HG03342 (cell line): ENCODE data around the gene ST6GALNAC4.
A peak's percentile ranks its signal among the peaks of the same experiment; 100 is the strongest.

Source experiments
- ATAC-seq: cut with Tn5 transposase; IDR thresholded peaks from one replicate; pipeline ENCODE4 v1.9.1; 2021; ENCODE audit warnings: mild to moderate bottlenecking, moderate library complexity; ENCODE audit not compliant: unreplicated experiment

The ST6GALNAC4 gene

GRCh38 chr9:127931092-127931881 lies 14.4 kb upstream of the ST6GALNAC4 start:
- ATAC-seq = no peak

- peak; percentile 73 for ATAC-seq
Measured at GRCh38 chr9:127930231-127931091, 13.6 kb upstream of the ST6GALNAC4 start, which contains the start of gene PIP5KL1. Gene PIP5KL1 (minus strand): TSS chr9:127930777. CDS start chr9:127930752, 25 bp downstream.

DNA sequence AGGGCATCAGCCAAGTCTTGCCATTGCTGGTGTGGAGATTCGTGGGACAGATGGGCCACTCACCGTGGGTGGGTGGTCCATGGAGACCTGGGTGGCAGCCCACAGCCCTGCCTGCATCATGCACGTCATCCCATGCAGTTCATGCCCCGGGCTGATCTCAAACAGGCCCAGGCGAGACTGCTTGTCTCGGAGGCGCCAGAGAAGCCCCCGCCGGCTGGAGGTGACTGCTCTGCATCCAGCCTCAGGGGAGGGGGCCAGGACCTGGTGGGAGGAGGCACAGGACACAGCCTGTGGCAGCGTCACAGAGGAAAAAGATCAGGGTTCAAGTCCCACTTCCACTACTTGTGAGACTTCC lies 12.8 kb upstream of the ST6GALNAC4 start:
- ATAC-seq = no peak

DNA sequence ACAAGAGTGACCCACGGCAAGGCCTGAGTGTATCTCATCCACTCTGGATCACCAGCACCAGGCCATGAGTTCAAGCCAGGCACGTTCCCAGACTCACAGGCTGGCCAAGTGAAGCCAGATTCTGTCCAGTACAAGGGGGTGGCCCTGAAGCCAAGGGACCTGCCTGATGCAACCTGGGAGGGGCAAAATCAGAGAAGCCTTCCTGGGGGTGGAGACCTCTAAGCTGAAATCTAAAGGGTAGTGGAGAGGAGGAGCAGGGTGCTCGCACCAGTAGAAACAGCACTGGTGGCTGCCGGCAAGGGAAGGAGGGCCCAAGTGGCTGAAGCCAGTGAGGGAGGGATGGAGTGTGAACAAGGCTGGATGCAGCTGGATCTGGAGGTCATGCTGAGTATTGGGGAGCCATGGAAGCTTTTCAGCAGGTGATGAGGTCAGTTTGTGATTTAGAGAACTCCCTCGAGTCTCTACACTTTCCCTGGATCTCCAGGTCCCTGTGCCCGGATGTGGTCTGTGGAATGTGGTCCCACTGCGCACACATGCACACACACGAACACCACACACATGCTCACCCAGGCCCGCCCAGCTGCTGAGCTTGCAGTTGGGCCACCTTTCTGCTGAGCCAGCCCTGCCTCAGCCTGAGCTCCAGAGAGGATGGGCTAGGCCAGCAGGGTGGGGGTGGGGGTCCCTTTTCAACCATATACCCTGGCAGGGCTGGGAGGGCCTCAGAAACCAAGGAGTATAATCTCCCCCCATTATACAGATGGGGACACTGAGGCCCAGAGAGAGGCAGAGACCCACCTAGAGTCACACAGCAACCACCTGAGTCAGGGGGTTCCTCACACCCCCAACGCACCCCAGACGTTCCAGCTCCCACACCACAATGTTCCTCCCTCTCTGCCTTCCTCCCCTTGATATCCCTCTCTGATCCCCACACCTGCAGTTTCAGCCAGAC lies 12.1 kb upstream of the ST6GALNAC4 start:
- no peak for ATAC-seq

DNA sequence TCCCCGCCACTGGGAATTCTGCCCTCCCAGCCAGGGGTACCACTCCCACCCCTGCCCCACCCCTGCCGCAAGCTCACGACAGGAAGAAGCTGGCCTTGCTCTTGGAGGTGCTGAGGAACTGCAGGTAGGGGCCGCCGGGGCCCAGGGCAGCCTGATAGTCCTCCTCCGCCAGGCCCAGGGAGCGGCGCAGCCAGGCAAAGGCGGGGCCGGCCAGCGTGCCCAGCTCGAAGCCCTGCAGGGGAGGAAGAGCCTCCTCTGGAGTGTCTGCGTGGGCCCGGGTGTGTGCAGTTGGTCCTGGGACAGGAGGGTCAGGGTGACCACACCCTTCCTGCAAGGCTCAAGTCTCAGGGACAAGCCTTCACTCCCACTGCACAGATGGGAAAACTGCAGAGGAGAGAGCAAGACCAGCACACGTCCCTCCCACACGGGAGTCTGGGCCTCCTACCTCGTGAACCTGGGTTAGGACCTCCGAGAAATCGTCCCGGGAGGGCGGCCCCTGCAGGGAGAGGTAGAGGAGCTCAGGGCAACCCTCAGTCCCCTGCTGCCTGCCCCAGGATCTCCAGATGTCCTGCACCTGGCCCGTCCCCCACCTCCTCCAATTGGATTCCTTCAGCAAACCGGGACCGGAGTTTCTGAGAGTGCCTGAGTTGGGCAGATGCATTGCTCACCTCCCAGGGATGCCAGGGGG lies 11.3 kb upstream of the ST6GALNAC4 start:
- no peak for ATAC-seq

- ATAC-seq = no peak
Measured at GRCh38 chr9:127927201-127927987, 10.6 kb upstream of the ST6GALNAC4 start.

GRCh38 chr9:127926906-127927200 lies 10.0 kb upstream of the ST6GALNAC4 start:
- no peak for ATAC-seq

DNA sequence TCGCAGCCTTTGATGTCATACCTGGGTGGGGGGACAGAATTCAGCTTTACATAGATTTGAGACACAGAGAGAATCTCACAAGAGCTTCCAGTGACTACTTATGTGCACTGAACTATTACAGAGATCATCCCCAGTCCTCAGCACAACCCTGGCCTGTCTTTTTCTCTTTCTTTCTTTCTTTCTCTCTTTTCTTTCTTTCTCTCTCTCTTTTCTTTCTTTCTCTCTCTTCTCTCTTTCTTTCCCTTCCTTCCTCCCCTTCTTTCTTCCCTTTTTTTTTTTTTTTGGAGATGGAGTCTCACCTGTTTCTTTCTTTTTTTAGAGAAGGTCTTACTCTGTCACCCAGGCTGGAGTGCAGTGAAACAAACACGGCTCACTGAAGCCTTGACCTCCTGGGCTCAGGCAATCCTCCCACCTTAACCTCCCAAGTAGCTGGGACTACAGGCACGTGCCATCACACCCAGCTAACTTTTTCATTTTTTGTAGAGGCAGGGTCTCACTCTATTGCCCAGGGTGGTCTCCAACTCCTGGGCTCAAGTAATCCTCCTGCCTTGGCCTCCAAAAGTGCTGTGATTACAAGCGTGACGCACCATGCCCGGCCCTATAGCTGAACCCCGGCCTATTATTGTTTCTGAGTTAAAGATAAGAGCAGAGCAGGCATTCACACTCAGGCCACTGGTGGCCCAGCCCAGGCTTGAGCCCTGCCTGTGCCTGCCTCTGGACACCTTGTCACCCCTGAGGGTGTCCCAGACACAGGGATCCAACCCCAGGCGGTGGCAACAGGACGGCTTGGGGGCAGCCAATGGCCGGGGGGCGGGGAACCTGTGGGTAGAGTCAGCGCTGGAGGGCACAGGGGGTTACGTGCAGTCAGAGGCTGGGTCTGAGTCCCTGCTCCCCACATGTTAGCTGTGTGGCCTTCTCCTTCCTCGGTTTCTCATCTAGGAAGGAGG lies 9.4 kb upstream of the ST6GALNAC4 start:
- ATAC-seq = no peak

GRCh38 chr9:127924736-127925444 lies 8.0 kb upstream of the ST6GALNAC4 start:
- no peak for ATAC-seq

DNA sequence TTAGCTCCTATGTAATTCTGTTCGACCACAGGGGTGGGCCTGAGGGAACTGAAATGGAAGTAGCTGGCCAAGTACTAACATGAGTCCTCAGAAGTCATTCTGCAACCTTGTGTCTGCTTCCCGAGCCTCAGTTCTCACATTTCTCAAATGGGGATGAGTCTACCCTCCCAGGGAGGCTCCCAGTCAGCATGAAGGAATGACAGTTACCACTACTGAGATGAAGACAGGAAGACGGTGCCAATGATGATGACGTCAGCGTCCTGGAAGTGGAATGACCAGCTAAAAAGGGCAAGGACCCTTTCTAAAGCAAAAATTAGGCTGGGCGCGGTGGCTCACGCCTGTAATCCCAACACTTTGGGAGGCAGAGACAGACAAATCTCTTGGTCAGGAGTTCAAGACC lies 6.9 kb upstream of the ST6GALNAC4 start:
- no peak for ATAC-seq

- no peak for ATAC-seq
Measured at GRCh38 chr9:127923046-127923445, 6.2 kb upstream of the ST6GALNAC4 start.

DNA sequence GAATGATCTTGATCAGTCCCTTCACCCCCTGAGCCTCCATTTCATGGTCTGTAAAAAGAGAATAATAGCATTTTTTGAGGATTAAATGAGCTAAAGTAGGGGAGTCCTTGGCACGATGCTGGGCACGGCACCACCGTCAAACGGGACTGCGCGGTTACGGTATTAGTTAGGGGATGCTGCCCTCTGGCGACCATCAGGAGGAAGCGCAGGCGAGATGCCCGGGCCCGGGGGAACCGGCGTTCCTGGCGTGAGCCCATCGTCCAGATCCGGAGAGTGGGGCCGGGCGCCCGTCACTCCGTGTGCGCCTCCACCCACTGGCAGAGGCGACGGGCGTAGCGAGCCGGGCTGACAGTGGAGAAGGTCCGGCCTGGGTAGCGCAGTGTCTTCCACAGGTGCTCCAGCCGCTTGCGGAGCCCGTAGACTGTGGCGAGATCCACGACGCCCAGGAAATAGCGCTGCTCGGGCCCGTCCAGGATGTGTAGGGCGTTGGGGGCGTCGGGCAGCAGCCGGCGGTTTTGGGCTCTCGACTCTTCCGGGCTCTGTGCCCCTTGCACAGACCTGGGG lies 4.8 kb upstream of the ST6GALNAC4 start:
- ATAC-seq = no peak

DNA sequence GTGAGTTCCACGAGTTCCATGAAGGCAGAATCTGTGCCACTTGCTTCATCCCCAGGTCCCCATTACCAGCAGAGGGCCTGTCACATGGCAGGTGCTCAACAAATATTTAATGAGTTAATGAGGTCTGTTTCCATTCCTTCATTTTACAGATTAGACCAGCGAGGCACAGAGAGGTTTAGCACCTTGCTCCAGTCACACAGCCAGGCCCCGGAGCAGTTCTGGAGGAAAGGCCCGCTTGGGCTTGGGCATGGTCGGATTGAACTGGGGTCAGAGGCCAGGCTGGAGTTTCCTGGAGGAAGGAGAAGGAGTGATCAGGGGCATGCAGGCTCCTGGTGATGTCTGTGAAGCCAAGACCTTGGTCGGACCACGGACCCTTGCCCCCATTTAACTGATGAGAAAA lies 4.0 kb upstream of the ST6GALNAC4 start:
- ATAC-seq = no peak

DNA sequence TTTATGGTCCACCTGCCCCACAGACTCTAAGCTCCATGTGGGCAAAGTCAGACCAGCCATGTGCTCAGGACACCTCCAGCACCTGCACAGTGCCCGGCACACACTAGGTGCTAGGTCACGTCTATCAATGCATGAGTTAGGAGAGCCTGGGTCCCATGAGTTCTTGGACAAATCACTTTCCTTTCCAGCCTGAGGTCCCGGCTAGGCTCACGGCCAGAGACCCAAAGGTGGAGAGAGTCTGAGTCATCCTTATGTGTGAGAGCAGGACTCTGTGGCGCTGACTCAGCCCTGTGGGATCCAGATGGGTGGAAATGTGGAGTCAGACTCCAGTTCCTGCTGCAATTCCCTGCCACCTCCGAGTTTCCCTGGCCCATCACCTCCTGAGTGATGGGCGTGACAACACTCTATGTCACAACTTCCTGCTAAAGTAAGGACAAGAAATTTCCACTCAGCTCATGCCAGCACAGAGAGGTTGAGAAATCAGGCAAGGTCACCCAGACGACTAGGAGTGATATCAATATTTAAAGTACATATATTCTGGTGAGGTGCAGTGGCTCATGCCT lies 2.5 kb upstream of the ST6GALNAC4 start:
- ATAC-seq = no peak

GRCh38 chr9:127918183-127919107 lies 1.6 kb upstream of the ST6GALNAC4 start:
- no peak for ATAC-seq

DNA sequence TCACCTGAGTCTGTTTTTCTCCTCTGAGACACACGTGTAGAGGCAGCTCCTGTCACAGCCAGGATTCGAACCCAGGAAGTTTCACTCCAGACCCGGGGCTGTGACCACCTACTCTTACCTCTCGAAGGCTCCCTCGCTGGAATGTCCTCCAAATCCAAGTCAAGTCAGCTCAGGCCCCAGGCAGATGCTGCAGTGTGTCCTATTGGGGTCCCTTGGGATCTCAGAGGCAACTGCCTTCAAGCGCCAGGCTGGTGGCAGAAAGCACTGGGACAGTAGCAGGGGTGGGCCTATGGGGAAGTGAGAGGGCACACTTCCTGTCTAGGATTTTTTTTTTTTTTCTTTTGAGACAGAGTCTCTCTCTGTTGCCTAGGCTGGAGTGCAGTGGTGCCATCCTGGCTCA lies 762 bp upstream of the ST6GALNAC4 start:
- no peak for ATAC-seq
